ENCODE data around the gene SPIN1.

GRCh38 chr9:88403340-88403739, 15.1 kb downstream of the SPIN1 start:
- TF ChIP-seq, protein P1, sequence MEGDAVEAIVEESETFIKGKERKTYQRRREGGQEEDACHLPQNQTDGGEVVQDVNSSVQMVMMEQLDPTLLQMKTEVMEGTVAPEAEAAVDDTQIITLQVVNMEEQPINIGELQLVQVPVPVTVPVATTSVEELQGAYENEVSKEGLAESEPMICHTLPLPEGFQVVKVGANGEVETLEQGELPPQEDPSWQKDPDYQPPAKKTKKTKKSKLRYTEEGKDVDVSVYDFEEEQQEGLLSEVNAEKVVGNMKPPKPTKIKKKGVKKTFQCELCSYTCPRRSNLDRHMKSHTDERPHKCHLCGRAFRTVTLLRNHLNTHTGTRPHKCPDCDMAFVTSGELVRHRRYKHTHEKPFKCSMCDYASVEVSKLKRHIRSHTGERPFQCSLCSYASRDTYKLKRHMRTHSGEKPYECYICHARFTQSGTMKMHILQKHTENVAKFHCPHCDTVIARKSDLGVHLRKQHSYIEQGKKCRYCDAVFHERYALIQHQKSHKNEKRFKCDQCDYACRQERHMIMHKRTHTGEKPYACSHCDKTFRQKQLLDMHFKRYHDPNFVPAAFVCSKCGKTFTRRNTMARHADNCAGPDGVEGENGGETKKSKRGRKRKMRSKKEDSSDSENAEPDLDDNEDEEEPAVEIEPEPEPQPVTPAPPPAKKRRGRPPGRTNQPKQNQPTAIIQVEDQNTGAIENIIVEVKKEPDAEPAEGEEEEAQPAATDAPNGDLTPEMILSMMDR (IDR thresholded peaks at IDR 0.05), result no peak
- TF ChIP-seq ZNF232 (CRISPR knock-in tag; IDR thresholded peaks at IDR 0.05), result no peak

Data from WTC11 (cell line).